Endodermal cell (in vitro differentiated cells): ENCODE results near the gene COL4A6. TPM values are rescaled to one million over a fixed set of nuclear protein-coding genes. Genes with fewer than 3 reads are reported as not detected.

ENCODE experiments used
- DNase-seq: peaks from one replicate; pipeline ENCODE4 v3.0.0-alpha.2; 2017
- H3K27ac ChIP-seq: 2 replicates; pipeline ENCODE4 v1.5.1; 2013; ENCODE audit warnings: mild to moderate bottlenecking, low read depth, low read length, moderate library complexity
- H3K27me3 ChIP-seq: 2 replicates; pipeline ENCODE4 v1.6.1; 2013; ENCODE audit warnings: mild to moderate bottlenecking, low read length, moderate library complexity; ENCODE audit not compliant: insufficient read depth, control insufficient read depth, poor library complexity, severe bottlenecking
- H3K36me3 ChIP-seq: 2 replicates; pipeline ENCODE4 v1.7.0; 2013; ENCODE audit warnings: mild to moderate bottlenecking, low read length, moderate library complexity; ENCODE audit not compliant: control insufficient read depth, insufficient read depth
- H3K4me1 ChIP-seq: one replicate; pipeline ENCODE4 v1.7.0; 2013; ENCODE audit warnings: low read length; ENCODE audit not compliant: control insufficient read depth, insufficient read depth
- H3K4me3 ChIP-seq: 2 replicates; pipeline ENCODE4 v1.5.1; 2013; ENCODE audit warnings: mild to moderate bottlenecking, low read length, moderate library complexity
- H3K9ac ChIP-seq: 2 replicates; pipeline ENCODE4 v1.6.1; 2013; ENCODE audit warnings: mild to moderate bottlenecking, low read length, moderate library complexity; ENCODE audit not compliant: poor library complexity, severe bottlenecking; ENCODE audit errors: extremely low read depth
- H3K9me3 ChIP-seq: 2 replicates; pipeline ENCODE4 v1.6.1; 2013; ENCODE audit warnings: mild to moderate bottlenecking, low read length, moderate library complexity; ENCODE audit not compliant: control insufficient read depth
- H3K27ac Mint-ChIP-seq: 2 replicates; pipeline ENCODE4 v1.8.0; 2020; ENCODE audit warnings: mixed read lengths
- H3K27me3 Mint-ChIP-seq: 2 replicates; pipeline ENCODE4 v1.8.0; 2021; ENCODE audit warnings: mild to moderate bottlenecking, mixed read lengths; ENCODE audit not compliant: insufficient read depth
- H3K36me3 Mint-ChIP-seq: 2 replicates; pipeline ENCODE4 v1.8.0; 2020; ENCODE audit warnings: low read depth, mixed read lengths
- H3K4me1 Mint-ChIP-seq: 2 replicates; pipeline ENCODE4 v1.8.0; 2020; ENCODE audit warnings: mixed read lengths
- H3K4me3 Mint-ChIP-seq: 2 replicates; pipeline ENCODE4 v1.8.0; 2020; ENCODE audit warnings: mild to moderate bottlenecking, moderate library complexity, mixed read lengths
- H3K9me3 Mint-ChIP-seq: 2 replicates; pipeline ENCODE4 v1.8.0; 2020; ENCODE audit warnings: mild to moderate bottlenecking, mixed read lengths
- CTCF ChIP-seq: fragments of 200-600 bp; sonication (generic); conservative IDR thresholded peaks from 2 replicates; pipeline ENCODE4 v1.5.0; 2021; ENCODE audit warnings: antibody characterized with exemption, mild to moderate bottlenecking
- WGBS, 2 experiments: methylation state at CpG; one replicate each; pipeline versions ENCODE4 v1.1.5 to v1.1.7; 2013; ENCODE audit warnings: missing lambda C conversion rate in 2 of 2, mixed read lengths in 1 of 2; ENCODE audit not compliant: insufficient coverage in 1 of 2, insufficient read length in 1 of 2; 5-methylcytosine and 5-hydroxymethylcytosine counted together
- total RNA-seq, 2 donors: library from RNA; stranded (reverse); fragmentation: NEBNext Ultra II Directional in 1 of 2; extraction: Animal tissue kit (Norgen Biotek cat#: 25700) in 1 of 2; gene quantifications; 2 replicates in 1 of 2; 3 replicates in 1 of 2; pipeline ENCODE4 v1.2.1, GENCODE V29; 2021

Gene COL4A6
- total RNA-seq, 2 donors from 2014 or later, result 205 to 338 TPM

- WGBS, 2 experiments, result 82% methylated on average over 1 of the region's 1 CpG; no CpG with 5 or more reads in 1 of the 2 experiments
- H3K4me3 Mint-ChIP-seq, result no peak overlapping the region
Measured at GRCh38 chrX:108230574-108230973, 207.6 kb downstream of the COL4A6 start.

GRCh38 chrX:108224727-108225621, 213.2 kb downstream of the COL4A6 start:
- WGBS, 2 experiments, result 20% methylated on average over 7 of the region's 11 CpGs; no CpG with 5 or more reads in 1 of the 2 experiments
- no peak overlapping the region for H3K27ac Mint-ChIP-seq
- H3K9me3 Mint-ChIP-seq, result no peaks in the 10 kb centered on the region
- H3K4me1 ChIP-seq, result no peaks in the 10 kb centered on the region
- no peak overlapping the region for H3K9ac ChIP-seq
- no peak overlapping the region for H3K4me3 Mint-ChIP-seq
- H3K27me3 Mint-ChIP-seq, result peaks cover 4% of the 10 kb centered on the region
- no peak overlapping the region for H3K4me3 ChIP-seq
- no peak overlapping the region for H3K27ac ChIP-seq
- H3K4me1 Mint-ChIP-seq, result peaks cover 31% of the 10 kb centered on the region
- H3K36me3 Mint-ChIP-seq, result peaks cover 56% of the 10 kb centered on the region
- H3K27me3 ChIP-seq, result no peaks in the 10 kb centered on the region
- peak; percentile 73 for DNase-seq
- H3K36me3 ChIP-seq, result peaks cover 14% of the 10 kb centered on the region
- H3K9me3 ChIP-seq, result no peaks in the 10 kb centered on the region
- peak; percentile 83 for TF ChIP-seq CTCF

More at GRCh38 chrX:108230574-108230973, 207.6 kb downstream of the COL4A6 start:
- no peak for DNase-seq
- Histone ChIP-seq H3K27ac (no peak overlapping the region), H3K27me3 (no peaks in the 10 kb centered on the region), H3K4me1 (no peaks in the 10 kb centered on the region), H3K4me3 (no peak overlapping the region), H3K36me3 (peaks cover 5% of the 10 kb centered on the region), H3K9me3 (no peaks in the 10 kb centered on the region), H3K9ac (no peak overlapping the region)
- H3K27me3 Mint-ChIP-seq, result peaks cover 5% of the 10 kb centered on the region
- no peak overlapping the region for H3K27ac Mint-ChIP-seq
- H3K36me3 Mint-ChIP-seq, result peaks cover 51% of the 10 kb centered on the region
- TF ChIP-seq CTCF, result no peak
- peaks cover 19% of the 10 kb centered on the region for H3K4me1 Mint-ChIP-seq
- no peaks in the 10 kb centered on the region for H3K9me3 Mint-ChIP-seq

GRCh38 chrX:108224218-108224617, 214.0 kb downstream of the COL4A6 start:
- Histone ChIP-seq H3K36me3 (peaks cover 13% of the 10 kb centered on the region), H3K27me3 (no peaks in the 10 kb centered on the region), H3K4me1 (no peaks in the 10 kb centered on the region), H3K9ac (no peak overlapping the region), H3K9me3 (no peaks in the 10 kb centered on the region), H3K4me3 (no peak overlapping the region), H3K27ac (no peak overlapping the region)
- no peak for DNase-seq
- 89% methylated on average over 2 of the region's 2 CpGs; no CpG with 5 or more reads in 1 of the 2 experiments for WGBS, 2 experiments
- no peak for TF ChIP-seq CTCF
- H3K27ac Mint-ChIP-seq, result no peak overlapping the region
- peaks cover 4% of the 10 kb centered on the region for H3K27me3 Mint-ChIP-seq
- peaks cover 31% of the 10 kb centered on the region for H3K4me1 Mint-ChIP-seq
- no peaks in the 10 kb centered on the region for H3K9me3 Mint-ChIP-seq
- H3K36me3 Mint-ChIP-seq, result peaks cover 55% of the 10 kb centered on the region
- no peak overlapping the region for H3K4me3 Mint-ChIP-seq
